NOMO-1 (cell line): ENCODE measurements around the gene NTF3.

ENCODE experiments used
- DNase-seq, 2 experiments: peaks; one replicate each; lab custom pipeline; 2025; ENCODE audit not compliant: unreplicated experiment in 2 of 2; lab: John Stamatoyannopoulos, UW

Gene NTF3

DNA sequence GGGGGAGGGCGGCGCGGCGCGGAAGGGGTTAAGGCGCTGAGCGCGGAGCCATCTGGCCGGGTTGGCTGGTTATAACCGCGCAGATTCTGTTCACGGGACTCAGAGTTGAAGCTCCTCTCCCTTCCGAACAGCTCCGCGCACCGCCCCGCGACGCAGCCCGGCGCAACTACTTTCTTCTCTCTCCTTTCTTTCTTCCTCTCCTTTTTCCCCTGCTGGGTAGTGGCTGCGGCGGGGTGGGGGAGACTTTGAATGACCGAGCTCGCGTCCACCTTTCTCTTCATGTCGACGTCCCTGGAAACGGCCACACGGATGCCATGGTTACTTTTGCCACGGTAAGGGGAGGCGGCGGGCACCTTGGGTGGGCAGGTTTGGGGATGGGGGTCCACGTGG is at the start of gene NTF3:
TSS of gene NTF3 (plus strand) at position 98 of the 390 bp plus-strand sequence. CDS start at position 315, 217 bp downstream.
- DNase-seq = no peak

DNA sequence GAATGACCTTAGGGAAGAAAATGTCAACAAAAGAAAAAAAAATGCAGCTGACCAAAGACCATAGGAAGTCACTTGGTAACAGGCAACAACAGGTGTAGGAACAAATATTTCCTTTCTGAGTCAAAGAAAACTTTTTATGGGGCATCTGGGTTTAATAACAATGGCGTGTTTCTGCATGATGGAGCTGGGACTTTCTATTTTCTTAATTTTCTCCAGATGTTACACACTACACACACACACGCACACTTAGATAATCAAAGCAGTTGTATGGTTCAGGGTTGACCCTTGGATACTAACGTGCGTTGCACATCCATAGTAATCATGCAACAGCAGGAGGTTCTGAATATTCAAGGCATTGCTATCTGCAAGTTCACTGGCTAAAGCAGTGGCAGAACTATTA is 47.9 kb upstream of the NTF3 start:
- no peak for DNase-seq

DNA sequence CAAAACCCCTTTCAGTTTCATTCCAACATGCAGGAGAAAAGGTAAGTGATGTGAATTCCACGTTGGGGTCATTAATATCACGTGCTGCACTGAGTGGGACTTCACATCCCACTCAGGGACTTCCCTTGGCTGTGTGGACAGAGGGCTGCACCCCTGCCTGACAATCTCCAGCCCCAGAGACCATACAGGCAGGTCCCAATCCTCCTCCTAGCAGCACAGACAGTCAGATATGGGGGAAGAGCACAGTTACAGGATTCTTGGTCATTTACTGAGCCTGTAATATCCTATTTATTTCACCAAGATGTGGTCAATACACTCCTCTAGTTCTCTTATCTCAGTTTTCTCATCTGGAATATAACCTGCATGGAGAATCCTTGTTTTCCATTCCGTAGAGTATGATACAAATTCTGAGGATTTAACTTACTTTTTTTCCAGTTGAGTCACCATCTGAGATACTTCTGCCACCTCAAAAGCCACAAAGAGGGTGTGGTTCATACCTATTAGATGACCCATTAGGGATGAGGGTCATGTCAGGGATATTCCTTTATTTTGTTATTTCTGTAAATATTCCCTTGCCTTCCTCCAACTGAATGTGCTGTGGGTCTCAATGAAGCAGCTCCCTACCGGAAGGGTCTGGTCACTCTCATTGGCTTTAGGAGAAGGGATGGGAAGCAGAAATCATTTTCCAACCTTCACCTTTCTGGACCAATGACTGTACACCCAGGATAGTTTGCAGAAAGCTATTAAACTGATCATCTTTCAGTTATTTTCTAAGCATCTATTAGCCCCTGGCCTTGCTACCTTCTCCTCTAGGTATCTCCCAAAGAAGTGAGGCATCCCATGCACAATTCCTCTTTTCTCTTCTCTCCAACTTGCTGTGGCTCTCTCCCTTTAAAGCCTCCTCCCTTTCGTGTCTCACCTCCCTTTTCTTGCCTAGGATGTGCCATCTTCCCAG is 43.0 kb upstream of the NTF3 start:
- no peak for DNase-seq

DNA sequence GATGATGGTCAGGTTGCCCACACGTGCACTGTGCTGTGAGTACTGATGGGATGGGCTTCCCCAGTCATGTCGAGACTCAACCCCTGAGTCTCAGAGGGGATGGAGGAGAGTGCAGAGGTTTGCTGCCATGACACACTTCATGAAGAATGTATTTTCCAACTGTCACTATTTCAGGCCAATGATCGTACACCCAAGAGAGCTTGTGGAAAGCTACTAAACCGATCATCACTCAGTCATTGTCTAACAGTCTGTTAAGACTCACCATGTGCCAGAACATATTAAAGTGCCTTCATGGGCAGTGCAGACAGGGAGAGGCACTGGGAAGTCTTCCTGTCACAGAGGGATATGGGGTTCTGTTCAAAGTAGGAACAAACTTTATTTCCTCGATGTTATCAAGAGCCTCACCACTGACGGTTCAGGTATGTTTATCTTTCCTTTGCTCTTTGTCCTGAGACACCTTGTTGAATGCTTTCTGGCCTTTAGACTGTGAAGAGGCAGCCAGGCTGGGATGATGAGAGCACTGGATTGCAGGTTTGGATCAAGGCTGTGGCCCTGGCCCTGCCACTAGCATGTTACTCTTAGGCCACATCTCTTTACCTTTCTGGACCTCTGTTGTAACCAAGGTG is 41.6 kb upstream of the NTF3 start:
- DNase-seq = no peak

DNA sequence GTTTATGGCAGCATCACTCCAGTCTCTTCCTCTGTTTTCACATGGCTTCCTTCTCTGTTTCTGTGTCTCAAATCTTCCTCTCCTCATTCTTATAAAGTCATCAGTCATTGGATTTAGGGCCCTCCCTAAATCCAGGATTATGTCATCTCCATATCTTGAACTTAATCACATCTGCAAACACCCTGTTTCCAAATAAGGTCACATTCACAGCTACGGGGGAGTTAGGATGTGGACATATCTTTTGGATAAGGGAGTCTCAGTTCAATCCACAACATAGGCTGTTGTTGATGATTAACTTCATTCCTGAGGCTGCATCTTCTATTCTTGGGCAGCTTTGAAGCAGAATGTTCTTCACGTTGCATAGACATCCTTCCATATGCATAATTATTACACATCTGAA is 40.3 kb upstream of the NTF3 start:
- no peak for DNase-seq

DNA sequence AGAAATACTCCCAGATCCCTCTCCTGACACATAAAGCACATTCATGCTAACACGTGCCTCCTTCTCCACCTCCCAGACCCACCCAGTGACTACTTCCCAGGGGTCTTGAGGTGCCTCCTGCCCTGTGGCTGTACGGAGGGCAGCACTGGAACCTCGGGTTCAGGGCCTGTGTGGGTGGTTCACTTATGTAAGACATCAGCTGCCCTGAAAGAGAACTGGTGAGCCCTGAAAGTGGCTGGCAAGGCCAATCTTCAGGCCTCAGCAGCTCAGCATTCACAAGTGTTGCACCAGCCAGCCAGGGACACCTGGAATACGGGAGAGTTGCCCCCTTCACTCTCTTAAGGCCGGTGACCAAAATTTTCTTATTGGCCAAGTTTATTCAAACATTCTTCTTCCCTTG is 38.9 kb upstream of the NTF3 start:
- no peak for DNase-seq

DNA sequence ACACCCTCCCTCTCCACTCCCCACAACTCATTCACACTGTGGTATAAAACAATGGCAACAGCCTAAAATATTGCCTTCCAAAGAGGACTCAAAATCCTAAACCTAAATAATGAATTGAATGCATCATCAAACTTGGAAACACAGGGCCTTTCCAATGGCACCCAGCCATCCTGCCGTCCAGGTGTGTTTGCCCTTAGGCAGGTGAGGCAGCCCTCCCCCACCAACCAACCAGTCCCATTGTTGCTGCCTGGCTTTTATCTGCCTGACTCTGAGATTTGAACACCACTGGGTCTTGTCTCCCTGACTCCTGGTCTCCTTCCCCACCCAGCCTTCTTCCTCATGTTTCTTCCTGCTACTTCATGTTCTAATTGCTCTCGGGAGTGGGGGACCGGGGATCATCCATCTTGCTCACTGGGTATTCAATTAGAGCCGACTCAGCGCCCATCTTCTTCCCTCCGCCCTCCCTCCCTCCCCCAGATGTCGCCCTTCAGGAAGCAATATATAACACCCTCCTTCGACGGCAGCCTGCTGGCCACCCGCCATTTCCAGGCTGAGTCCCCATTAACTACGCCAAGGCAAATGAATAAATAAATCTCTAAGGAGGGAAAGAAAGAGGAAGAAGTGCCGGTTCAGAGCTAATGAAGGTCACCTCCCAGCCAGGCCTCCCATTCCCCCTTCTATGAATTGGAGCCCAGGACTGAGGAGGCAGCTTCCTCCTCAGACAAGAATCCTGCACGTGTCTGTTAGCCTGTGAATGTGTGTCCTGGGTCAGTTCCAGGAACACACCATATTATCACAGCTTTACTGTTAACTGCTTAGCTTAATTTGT is 36.3 kb upstream of the NTF3 start:
- DNase-seq = no peak

DNA sequence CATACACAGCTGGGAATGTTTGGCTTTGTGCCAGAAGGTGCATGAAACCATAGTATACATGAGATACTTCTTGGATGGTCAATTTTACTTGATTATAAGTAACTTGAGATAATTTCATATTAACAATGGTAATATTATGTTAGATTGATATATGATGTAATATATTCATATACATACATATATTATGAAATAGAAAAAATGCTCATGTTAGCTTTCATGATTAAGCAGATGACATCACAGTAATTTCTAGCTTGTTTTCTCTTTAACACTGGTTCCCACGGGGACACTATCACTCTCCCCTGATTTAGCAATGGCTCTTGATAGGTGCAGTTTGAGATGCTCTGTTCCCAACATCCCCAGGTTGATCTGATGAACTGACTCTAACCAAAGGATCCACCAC is 35.4 kb upstream of the NTF3 start:
- no peak for DNase-seq

DNA sequence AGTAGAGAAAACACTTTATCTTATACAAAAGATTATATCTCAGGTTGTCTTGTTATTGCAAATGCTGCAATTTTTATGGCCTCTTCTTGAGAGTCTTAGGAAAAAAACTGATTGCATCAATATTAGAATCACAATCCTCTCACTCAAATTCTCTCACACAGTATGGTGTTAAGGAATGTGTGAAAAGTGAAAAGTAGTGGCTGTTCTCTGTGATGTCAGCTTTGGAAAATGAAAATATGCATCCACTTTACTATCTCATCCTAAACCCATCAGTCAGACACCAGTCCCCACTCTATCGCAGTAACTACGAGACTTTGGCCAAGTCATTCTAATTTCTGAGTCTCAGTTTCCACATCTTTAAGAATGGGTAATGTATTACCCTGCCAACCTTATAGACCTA is 32.6 kb upstream of the NTF3 start:
- DNase-seq = no peak

DNA sequence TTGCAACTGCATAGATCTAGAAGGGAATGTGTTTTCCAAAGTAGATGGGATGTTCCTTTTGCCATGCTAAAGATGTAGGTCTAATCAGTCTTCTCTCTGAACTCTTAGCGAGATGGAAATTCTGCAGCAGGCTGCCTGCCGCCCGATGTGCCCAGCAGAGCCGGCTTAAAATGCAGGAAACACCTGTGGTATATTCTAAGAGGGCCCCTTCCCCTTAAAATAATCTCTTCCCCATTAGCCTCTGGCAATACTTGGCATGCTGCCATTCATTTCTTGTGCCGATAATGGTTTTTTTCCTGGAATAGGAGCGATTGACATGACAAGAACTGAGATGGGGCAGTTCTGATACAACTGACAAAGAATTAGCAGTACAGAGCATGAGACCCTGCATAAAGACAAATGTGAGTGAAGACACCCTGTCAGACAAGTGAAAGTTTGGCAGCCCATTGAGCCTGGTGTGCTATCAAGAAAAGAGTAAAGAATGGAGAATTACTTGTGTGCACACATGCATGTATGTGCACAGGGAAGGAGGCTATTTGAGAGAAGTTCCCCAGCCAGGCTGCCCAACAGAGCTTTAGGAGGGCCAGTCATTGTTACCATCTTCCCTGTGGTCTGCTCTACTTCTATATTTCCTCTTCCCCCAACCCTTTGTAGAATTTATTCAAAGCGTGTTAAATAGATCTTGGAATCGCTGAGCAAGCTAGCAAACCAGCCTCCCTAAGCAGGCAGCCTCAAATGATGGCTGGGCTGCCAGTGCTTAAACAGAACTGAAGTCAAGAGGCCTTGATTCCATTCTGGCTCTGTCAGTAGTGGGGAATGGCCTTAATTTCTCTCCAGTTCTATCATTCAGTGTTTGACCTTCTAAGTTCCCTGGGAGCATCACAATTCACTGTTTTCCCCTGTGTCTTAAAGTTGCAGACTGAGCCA is 29.6 kb upstream of the NTF3 start:
- no peak for DNase-seq

DNA sequence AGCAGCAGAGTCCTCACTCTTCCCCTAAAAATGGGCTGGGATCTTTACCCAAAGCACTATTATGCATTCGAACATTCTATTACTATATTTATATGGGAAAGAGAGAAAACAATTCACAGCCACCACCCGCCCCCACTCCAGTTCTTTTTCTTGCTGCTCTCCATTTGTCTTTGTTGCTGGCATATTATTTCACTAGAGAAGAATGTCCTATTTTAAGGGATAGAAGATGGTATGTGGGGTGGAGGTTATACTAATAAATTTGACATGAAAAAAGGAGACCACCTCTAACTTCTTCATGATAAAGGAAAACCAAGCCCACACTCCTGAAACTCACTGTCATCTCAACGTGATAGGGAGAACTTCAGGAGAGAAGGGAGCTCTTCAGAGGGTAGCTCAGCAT is 28.5 kb upstream of the NTF3 start:
- no peak for DNase-seq

DNA sequence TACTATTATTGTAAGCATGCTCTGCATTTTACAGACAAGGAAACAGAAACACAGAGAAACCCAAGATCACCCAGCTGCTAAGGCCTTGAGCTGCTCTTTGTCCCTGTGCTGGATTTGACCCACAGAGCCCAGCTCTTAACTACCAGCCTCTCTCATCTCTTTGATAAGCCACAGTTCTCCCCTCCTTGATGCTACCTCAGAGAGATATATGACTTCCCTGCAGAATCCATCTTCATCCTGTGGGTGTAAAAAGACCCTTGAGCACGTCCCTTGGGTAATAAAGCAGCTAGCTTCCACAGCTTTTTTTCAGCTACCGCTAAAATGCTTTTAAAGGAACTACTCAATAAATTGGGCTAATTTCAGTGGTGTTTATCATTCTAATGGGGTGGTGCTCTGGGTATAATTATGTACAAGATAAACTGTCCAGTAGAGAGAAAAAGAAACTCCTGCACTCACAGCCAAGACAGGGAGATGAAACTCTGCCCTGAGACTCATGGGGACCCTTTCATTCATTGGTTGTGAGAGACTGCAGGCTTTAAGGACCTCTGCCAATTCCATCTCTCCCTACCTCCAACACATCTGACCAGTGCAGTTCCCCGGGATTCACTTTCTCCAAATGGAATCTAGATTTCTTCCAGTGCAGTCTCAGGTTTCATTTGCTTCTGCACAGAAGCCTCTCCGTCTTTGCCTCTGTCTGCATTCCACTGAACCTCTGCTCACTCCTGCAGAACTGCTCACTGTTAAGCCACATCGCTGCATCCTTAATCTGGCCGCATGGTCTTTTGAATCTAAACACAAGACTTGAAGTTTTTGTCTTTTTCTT is 24.7 kb upstream of the NTF3 start:
- DNase-seq = no peak

DNA sequence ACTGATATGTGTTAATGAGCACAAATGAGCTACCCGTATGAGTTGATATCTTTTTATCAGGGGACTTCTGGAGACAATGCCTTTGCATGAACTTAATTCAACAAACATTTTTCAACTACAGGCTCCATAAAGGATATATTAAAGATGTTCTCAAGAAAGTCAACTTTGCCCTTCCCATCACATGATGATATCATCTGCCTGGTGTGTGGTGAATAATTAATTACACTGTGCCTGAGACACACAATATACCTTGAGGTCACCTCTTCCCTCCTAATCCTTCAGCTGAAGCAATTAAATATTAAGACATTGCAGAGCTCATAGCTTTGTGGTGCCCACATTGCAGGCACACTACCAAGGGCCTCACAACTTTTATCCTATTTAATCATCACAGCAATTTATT is 22.3 kb upstream of the NTF3 start:
- no peak for DNase-seq

DNA sequence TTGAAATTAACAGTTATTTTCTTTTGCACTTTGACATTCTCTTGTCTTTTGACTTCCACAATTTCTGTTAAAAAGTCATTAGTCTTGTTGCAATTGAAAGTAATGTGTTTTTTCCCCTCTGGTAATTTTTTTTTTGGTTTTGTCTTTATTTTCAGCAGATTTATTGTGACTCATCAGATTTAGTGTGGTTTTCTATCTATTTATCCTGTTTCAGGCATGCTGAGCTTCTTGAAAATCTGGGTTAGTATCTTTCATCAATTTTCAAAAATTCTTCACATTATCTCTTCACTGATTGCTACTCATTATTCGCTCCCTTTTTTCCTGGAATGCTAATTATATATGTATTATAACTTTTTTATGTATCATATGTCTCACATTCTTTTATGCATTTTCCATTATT is 15.3 kb upstream of the NTF3 start:
- no peak for DNase-seq

DNA sequence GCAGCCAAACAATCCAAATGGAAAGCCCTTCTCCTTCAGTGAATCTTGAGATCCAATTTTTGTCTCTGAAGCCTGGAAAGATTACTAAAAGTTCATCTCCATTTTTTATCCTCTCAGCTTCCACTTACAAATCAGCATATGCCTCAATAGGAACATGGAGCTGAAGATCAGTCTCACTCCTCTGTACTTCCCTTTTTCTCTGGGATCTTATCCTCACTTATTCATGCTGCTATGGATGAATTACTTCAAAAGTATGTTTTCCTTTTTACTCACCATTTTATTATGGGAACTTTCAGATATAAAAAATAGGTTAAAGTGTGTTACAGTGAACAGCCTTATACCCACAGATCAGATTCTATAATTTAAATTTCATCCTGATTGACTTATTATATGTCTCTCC is 14.4 kb upstream of the NTF3 start:
- DNase-seq = no peak

DNA sequence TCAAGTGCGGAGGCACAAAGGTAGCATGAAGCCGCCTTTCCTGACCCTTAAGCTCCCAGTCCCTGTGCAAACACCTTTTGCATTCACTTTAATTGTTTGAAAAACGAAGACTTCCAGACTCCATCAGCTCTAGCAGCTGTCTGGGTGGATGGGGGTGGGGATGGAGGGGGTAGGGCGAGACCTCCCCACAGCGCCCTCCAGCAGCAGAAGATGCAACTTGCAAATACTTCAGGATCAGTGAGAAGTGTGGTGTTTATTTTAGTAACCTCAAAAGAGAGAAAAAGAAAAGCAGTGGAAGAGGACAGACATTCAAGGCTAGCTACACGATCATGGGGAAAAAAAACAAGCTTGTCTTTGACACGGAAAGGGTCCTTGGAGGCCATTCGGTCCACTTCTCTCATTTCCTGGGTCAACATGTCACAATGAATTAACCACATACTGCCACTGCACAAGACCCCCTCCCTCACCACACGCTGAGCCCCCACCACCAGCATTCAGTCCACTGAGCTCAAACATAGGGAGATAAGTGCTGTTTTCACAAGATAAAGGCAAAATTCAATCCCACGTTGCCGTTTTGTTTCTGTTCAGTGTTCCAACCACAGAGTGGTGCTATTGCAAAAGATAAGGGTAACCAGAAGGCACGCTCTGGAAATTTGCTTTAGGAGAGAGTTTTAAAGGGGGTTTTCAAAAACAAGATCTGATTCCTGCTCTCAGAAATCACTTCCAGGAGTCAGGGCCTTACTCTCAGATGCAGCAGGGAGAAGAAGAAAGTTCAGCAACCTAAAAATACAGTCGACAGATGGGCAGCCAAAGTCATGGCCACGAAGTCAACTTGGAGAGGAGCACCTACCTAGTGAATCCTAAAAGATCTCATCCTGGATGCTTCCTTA is 3.3 kb upstream of the NTF3 start:
- DNase-seq = no peak

DNA sequence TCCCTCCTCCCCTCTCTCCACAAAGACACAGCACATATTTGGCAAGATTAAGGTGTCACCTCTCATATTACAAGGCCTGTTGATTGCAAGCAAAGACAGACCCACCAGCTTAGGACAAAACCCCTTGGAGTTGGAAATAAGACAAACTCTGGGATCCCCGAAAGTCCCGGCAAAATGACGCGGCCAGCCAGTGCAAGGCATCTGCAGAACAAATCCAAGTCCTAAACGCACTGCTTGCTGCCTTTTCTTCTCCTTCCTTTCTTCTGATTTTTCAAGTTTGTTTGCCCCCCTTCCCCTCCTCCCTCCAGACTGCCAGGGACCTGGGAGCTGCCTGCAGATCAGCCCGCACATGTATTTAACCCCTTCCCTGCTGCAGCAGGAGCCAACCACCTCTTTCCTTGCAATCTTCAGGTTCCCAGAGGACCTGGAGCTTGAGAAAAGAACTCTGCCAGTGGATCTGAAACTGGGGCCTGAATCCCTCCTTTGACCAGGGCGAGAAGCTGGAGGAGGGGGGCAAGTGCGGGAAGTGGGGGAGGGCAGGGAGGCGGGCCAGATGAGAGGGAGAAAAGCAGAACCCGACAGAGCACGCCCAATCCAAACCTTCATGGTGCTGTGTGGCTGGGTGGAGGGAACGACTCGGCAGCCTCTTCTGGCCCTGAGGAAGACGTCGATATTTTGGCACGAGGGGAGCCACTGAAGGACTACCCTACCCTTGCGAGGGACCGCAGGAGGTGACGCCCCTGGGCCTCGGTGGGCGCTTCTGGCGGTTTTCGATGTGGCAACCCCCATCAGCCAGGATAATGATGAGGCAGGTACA is 2.0 kb upstream of the NTF3 start:
- no peak for DNase-seq
